PC-3 (cell line): ENCODE measurements around the gene TRIP12.

ENCODE experiments used
- EZH2phosphoT487 ChIP-seq: fragments of 300-600 bp; sonication (generic); IDR thresholded peaks from 2 replicates; pipeline ENCODE4 v1.6.1; 2018; ENCODE audit warnings: mild to moderate bottlenecking, antibody characterized with exemption, low read length, borderline replicate concordance
- TF ChIP-seq, protein P1 (sequence below): fragments of 300-600 bp; sonication (generic); conservative IDR thresholded peaks from 2 replicates; pipeline ENCODE4 v1.5.1; 2017; ENCODE audit warnings: antibody characterized with exemption, low read depth, mild to moderate bottlenecking, low read length

DNA sequence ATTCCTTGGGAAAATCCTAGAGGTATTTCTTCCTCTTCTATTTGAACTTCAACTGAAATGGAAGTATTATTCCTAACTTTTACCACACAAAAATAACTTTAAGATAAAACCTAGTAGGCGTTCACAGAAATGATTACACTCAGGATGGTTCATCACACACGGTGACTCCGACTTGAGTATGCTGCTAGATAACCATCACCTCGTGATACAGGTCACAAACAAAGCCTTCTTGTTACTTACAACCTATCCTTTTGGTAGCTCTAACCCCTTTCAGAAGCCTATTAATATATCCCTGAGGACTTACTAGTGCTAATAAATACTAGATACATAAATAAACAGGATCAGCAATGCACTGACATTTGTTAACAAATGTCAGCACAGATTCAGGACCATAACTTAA lies 106.5 kb downstream of the TRIP12 start:
- TF ChIP-seq, protein P1, sequence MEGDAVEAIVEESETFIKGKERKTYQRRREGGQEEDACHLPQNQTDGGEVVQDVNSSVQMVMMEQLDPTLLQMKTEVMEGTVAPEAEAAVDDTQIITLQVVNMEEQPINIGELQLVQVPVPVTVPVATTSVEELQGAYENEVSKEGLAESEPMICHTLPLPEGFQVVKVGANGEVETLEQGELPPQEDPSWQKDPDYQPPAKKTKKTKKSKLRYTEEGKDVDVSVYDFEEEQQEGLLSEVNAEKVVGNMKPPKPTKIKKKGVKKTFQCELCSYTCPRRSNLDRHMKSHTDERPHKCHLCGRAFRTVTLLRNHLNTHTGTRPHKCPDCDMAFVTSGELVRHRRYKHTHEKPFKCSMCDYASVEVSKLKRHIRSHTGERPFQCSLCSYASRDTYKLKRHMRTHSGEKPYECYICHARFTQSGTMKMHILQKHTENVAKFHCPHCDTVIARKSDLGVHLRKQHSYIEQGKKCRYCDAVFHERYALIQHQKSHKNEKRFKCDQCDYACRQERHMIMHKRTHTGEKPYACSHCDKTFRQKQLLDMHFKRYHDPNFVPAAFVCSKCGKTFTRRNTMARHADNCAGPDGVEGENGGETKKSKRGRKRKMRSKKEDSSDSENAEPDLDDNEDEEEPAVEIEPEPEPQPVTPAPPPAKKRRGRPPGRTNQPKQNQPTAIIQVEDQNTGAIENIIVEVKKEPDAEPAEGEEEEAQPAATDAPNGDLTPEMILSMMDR: no peak
- no peak for TF ChIP-seq EZH2phosphoT487
